ENCODE data around the gene RGS7. TPM values are rescaled to one million over a fixed set of nuclear protein-coding genes. Genes with fewer than 3 reads are reported as not detected.

Gene RGS7
- total RNA-seq, 1 donor from 2014 or later: not detected

DNA sequence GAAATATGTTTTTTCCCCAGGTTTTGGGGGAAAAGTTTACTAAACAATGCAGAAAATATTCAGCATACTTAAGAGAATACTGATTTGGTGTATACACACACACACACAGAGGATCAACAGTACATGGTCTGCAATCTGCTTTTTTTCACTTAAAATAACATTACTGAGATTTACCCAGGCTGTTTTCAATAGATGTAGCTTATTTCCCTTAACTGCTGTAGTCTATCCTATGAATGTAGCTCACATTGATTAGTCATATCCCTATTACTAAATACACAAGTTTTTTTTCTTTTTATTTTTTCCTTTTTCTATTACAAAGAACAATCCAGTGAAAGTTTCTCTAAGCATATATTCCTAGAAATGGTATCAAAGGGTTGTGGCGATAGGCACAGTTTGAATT is 478.4 kb downstream of the RGS7 start:
- H3K27me3 ChIP-seq (ENCODE audit: control insufficient read depth, insufficient read depth, low read length): no peaks in the 10 kb centered on the region
- DNase-seq (ENCODE audit: low read depth) (no peak), FAIRE-seq (no peak)
- H3K4me3 ChIP-seq (ENCODE audit: low read depth, low read length): no peak overlapping the region
- H3K36me3 ChIP-seq (ENCODE audit: control insufficient read depth, insufficient read depth, low read length): no peaks in the 10 kb centered on the region
- TF ChIP-seq, protein P1, sequence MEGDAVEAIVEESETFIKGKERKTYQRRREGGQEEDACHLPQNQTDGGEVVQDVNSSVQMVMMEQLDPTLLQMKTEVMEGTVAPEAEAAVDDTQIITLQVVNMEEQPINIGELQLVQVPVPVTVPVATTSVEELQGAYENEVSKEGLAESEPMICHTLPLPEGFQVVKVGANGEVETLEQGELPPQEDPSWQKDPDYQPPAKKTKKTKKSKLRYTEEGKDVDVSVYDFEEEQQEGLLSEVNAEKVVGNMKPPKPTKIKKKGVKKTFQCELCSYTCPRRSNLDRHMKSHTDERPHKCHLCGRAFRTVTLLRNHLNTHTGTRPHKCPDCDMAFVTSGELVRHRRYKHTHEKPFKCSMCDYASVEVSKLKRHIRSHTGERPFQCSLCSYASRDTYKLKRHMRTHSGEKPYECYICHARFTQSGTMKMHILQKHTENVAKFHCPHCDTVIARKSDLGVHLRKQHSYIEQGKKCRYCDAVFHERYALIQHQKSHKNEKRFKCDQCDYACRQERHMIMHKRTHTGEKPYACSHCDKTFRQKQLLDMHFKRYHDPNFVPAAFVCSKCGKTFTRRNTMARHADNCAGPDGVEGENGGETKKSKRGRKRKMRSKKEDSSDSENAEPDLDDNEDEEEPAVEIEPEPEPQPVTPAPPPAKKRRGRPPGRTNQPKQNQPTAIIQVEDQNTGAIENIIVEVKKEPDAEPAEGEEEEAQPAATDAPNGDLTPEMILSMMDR (IDR thresholded peaks at IDR 0.05; ENCODE audit: insufficient read depth, low read length, severe bottlenecking): no peak

DNA sequence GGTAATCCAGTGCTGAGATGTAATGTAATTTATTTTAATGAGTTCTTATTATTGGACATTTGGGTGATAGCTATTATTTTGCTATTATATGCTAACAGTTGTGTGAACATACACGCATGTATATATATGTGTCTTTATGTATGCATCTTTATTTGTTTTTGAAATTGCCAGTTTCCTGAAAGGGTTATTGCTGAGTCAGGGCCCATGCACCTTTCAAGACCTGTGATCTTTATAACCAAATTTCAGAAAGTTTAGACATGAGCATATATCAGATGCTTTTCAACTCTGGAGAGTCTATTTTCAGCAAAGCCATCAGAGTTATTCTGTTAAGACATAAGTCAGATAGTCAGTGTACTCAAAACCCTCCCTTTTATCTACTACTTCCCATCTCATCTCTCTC is 479.4 kb downstream of the RGS7 start:
- TF ChIP-seq, protein P1 (IDR thresholded peaks at IDR 0.05; ENCODE audit: insufficient read depth, low read length, severe bottlenecking): no peak
- H3K36me3 ChIP-seq (ENCODE audit: control insufficient read depth, insufficient read depth, low read length): no peaks in the 10 kb centered on the region
- H3K4me3 ChIP-seq (ENCODE audit: low read depth, low read length): no peak overlapping the region
- H3K27me3 ChIP-seq (ENCODE audit: control insufficient read depth, insufficient read depth, low read length): no peaks in the 10 kb centered on the region
- FAIRE-seq (no peak), DNase-seq (ENCODE audit: low read depth) (no peak)

DNA sequence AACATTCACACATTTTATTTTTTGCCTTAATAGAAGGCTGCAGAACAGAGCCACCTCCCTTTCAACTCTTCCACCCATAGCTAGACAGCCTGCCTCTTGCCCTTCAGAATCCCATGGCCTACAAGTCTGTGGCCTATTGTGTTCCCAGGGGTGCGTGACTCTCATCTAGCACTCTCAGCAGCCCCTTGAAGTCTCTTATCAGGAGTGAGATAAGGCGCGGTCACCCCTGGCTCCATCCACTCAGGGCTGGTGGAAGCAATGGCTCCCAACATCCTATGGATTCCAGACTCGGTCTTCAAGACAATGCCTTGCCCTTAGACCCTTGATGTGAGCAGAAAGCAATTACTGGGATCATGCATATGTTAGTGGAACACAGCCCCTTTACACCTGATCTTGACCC is 480.9 kb downstream of the RGS7 start:
- DNase-seq (ENCODE audit: low read depth): no peak
- Histone ChIP-seq H3K27me3 (ENCODE audit: control insufficient read depth, insufficient read depth, low read length) (no peaks in the 10 kb centered on the region), H3K36me3 (ENCODE audit: control insufficient read depth, insufficient read depth, low read length) (no peaks in the 10 kb centered on the region), H3K4me3 (ENCODE audit: low read depth, low read length) (no peak overlapping the region)
- no peak for FAIRE-seq
- TF ChIP-seq, protein P1 (IDR thresholded peaks at IDR 0.05; ENCODE audit: insufficient read depth, low read length, severe bottlenecking): no peak

DNA sequence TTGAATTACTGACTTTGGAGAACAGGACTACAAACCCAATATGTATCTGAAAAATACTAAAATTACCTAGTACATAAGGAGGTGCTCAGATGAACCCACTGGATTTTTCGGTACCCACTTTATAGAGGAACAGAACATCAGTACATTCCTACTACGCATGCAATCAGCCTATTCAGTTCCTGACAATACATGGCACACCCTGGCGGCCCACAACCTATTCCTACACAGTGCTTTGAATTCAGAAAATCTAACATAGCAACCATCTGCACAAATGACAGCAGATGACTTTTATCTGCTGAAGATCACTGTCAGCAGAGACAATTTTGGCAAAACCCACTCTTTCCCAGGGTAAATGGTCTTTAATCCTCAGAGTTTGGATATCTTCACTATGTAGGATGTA is 487.9 kb downstream of the RGS7 start:
- DNase-seq (ENCODE audit: low read depth): no peak
- Histone ChIP-seq H3K36me3 (ENCODE audit: control insufficient read depth, insufficient read depth, low read length) (no peaks in the 10 kb centered on the region), H3K27me3 (ENCODE audit: control insufficient read depth, insufficient read depth, low read length) (no peaks in the 10 kb centered on the region), H3K4me3 (ENCODE audit: low read depth, low read length) (no peak overlapping the region)
- FAIRE-seq: no peak
- TF ChIP-seq, protein P1 (IDR thresholded peaks at IDR 0.05; ENCODE audit: insufficient read depth, low read length, severe bottlenecking): no peak

DNA sequence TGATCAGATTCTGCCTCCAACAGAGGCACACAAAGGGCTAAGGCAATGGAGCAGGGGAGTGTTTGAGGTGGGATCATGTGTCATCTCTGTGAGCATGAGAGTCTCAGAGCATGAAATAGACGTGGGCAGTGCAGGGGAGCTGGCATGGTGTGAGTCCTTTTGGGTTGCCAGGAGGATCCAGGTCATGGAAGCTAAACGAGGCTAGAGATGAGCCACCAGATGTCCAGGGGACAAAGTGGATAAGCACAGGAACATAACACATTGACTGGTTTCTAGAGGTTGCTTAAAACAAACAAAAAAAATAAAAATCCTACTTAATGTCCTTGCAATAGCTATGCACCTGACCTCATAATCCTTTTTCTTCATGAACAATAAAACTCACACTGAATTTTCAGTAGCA is 490.3 kb downstream of the RGS7 start:
- TF ChIP-seq, protein P1 (IDR thresholded peaks at IDR 0.05; ENCODE audit: insufficient read depth, low read length, severe bottlenecking): no peak
- DNase-seq (ENCODE audit: low read depth): no peak
- no peaks in the 10 kb centered on the region for H3K27me3 ChIP-seq (ENCODE audit: control insufficient read depth, insufficient read depth, low read length)
- H3K4me3 ChIP-seq (ENCODE audit: low read depth, low read length): no peak overlapping the region
- FAIRE-seq: no peak
- H3K36me3 ChIP-seq (ENCODE audit: control insufficient read depth, insufficient read depth, low read length): no peaks in the 10 kb centered on the region

DNA sequence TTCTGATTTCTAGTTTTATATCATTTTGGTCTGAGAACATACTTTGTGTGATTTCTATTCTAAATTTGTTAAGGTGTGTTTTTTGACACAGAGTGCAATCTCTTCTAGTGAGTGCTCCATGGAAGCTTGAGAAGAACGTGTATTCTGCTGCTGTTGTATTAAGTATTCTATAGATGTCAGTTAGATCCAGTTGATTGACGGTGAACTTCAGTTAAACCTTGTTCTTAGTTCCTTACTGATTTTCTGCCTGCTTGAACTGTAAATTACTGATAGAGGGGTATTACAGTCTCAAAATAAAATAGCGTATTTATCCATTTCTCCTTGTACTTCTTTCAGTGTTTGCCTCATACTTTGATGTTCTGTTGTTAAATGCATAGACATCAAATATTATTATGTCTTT is 497.0 kb downstream of the RGS7 start:
- TF ChIP-seq, protein P1 (IDR thresholded peaks at IDR 0.05; ENCODE audit: insufficient read depth, low read length, severe bottlenecking): no peak
- DNase-seq (ENCODE audit: low read depth): no peak
- Histone ChIP-seq H3K4me3 (ENCODE audit: low read depth, low read length) (no peak overlapping the region), H3K27me3 (ENCODE audit: control insufficient read depth, insufficient read depth, low read length) (no peaks in the 10 kb centered on the region), H3K36me3 (ENCODE audit: control insufficient read depth, insufficient read depth, low read length) (no peaks in the 10 kb centered on the region)
- FAIRE-seq: no peak
